HG02885 (cell line): ENCODE measurements around the gene JADE2.

Experiments
- ATAC-seq: cut with Tn5 transposase; IDR thresholded peaks from one replicate; pipeline ENCODE4 v1.9.1; 2021; ENCODE audit warnings: mild to moderate bottlenecking; ENCODE audit not compliant: unreplicated experiment, poor library complexity

The JADE2 gene

GRCh38 chr5:134565791-134566740 is 40.6 kb downstream of the JADE2 start:
- ATAC-seq, result no peak

- no peak for ATAC-seq
Measured at GRCh38 chr5:134566741-134567221, 41.3 kb downstream of the JADE2 start.

- ATAC-seq, result no peak
Measured at GRCh38 chr5:134567641-134568336, 42.3 kb downstream of the JADE2 start.

- no peak for ATAC-seq
Measured at GRCh38 chr5:134568337-134568700, 42.8 kb downstream of the JADE2 start.

- no peak for ATAC-seq
Measured at GRCh38 chr5:134568761-134569695, 43.6 kb downstream of the JADE2 start.

- no peak for ATAC-seq
Measured at GRCh38 chr5:134569758-134570364, 44.4 kb downstream of the JADE2 start.

- ATAC-seq, result no peak
Measured at GRCh38 chr5:134570365-134570758, 44.9 kb downstream of the JADE2 start.

- no peak for ATAC-seq
Measured at GRCh38 chr5:134570886-134571285, 45.4 kb downstream of the JADE2 start.

- no peak for ATAC-seq
Measured at GRCh38 chr5:134571693-134572405, 46.4 kb downstream of the JADE2 start.

- ATAC-seq, result no peak
Measured at GRCh38 chr5:134572811-134573210, 47.3 kb downstream of the JADE2 start.

- no peak for ATAC-seq
Measured at GRCh38 chr5:134574521-134574920, 49.1 kb downstream of the JADE2 start.

GRCh38 chr5:134575316-134575715 is 49.8 kb downstream of the JADE2 start:
- no peak for ATAC-seq

- no peak for ATAC-seq
Measured at GRCh38 chr5:134576386-134577021, 51.0 kb downstream of the JADE2 start.

- no peak for ATAC-seq
Measured at GRCh38 chr5:134577022-134577795, 51.7 kb downstream of the JADE2 start.

GRCh38 chr5:134577796-134578577 is 52.5 kb downstream of the JADE2 start:
- no peak for ATAC-seq

GRCh38 chr5:134578578-134579283 is 53.3 kb downstream of the JADE2 start:
- no peak for ATAC-seq

- no peak for ATAC-seq
Measured at GRCh38 chr5:134579284-134579771, 53.9 kb downstream of the JADE2 start.
